LNCaP clone FGC (cell line): ENCODE measurements around the gene IFT122.

Experiments used
- DNase-seq: peaks from one replicate; pipeline ENCODE4 v3.0.0-alpha.2; 2011; ENCODE audit warnings: low read depth
- H3K4me3 ChIP-seq: 2 replicates; pipeline ENCODE4 v1.5.1; 2011; ENCODE audit warnings: mild to moderate bottlenecking, low read depth, low read length, control low read depth
- CTCF ChIP-seq: IDR thresholded peaks from 2 replicates; pipeline ENCODE4 v1.5.1; 2012; ENCODE audit warnings: mild to moderate bottlenecking; ENCODE audit not compliant: control insufficient read depth, insufficient read depth; ENCODE audit errors: extremely low read depth

IFT122 gene

GRCh38 chr3:129417326-129417725, 22.7 kb upstream of the IFT122 start:
- no peak overlapping the region for H3K4me3 ChIP-seq
- no peak for TF ChIP-seq CTCF
- no peak for DNase-seq

- H3K4me3 ChIP-seq = no peak overlapping the region
- no peak for DNase-seq
- no peak for TF ChIP-seq CTCF
These were observed 21.7 kb upstream of the IFT122 start for GRCh38 chr3:129418041-129418973.

GRCh38 chr3:129419476-129419875, 20.5 kb upstream of the IFT122 start:
- no peak overlapping the region for H3K4me3 ChIP-seq
- TF ChIP-seq CTCF = no peak
- no peak for DNase-seq

GRCh38 chr3:129421236-129421883, 18.7 kb upstream of the IFT122 start:
- TF ChIP-seq CTCF = no peak
- H3K4me3 ChIP-seq = no peak overlapping the region
- no peak for DNase-seq

- no peak overlapping the region for H3K4me3 ChIP-seq
- TF ChIP-seq CTCF = no peak
- DNase-seq = no peak
These were observed 17.9 kb upstream of the IFT122 start for GRCh38 chr3:129421988-129422745.

- TF ChIP-seq CTCF = no peak
- no peak for DNase-seq
These were observed 17.1 kb upstream of the IFT122 start for GRCh38 chr3:129422897-129423296.

More at GRCh38 chr3:129422897-129423296, 17.1 kb upstream of the IFT122 start:
- H3K4me3 ChIP-seq = no peak overlapping the region
